SKM-1 (cell line): ENCODE data around the gene CARHSP1.
"Not testable (repeated sequence)": the region's sequence is repeated elsewhere in the genome, so short reads cannot be mapped to it uniquely, and the experiment has no call there.

Experiments
- DNase-seq: peaks from one replicate; lab custom pipeline; 2025; ENCODE audit not compliant: unreplicated experiment; lab: John Stamatoyannopoulos, UW

The CARHSP1 gene

GRCh38 chr16:8836797-8837196 lies 32.0 kb downstream of the CARHSP1 start:
- DNase-seq = not testable (repeated sequence)

- no peak for DNase-seq
Measured at GRCh38 chr16:8832717-8833105, 36.1 kb downstream of the CARHSP1 start.

- no peak for DNase-seq
Measured at GRCh38 chr16:8831871-8832716, 36.7 kb downstream of the CARHSP1 start.

GRCh38 chr16:8831450-8831849 lies 37.4 kb downstream of the CARHSP1 start:
- no peak for DNase-seq

- DNase-seq = no peak
Measured at GRCh38 chr16:8828541-8829165, 40.2 kb downstream of the CARHSP1 start.

- no peak for DNase-seq
Measured at GRCh38 chr16:8826278-8826879, 42.4 kb downstream of the CARHSP1 start.

GRCh38 chr16:8822403-8822802 lies 46.4 kb downstream of the CARHSP1 start:
- DNase-seq = no peak

GRCh38 chr16:8819411-8820034 lies 49.3 kb downstream of the CARHSP1 start:
- DNase-seq = no peak

- DNase-seq = no peak
Measured at GRCh38 chr16:8818504-8819270, 50.1 kb downstream of the CARHSP1 start.

GRCh38 chr16:8816967-8817655 lies 51.7 kb downstream of the CARHSP1 start:
- DNase-seq = no peak

- DNase-seq = no peak
Measured at GRCh38 chr16:8814095-8814806, 54.6 kb downstream of the CARHSP1 start.

GRCh38 chr16:8812162-8812843 lies 56.5 kb downstream of the CARHSP1 start:
- DNase-seq = no peak

GRCh38 chr16:8808613-8809353 lies 60.0 kb downstream of the CARHSP1 start:
- DNase-seq = no peak

GRCh38 chr16:8808009-8808408 lies 60.8 kb downstream of the CARHSP1 start:
- no peak for DNase-seq

- DNase-seq = no peak
Measured at GRCh38 chr16:8807189-8807588, 61.6 kb downstream of the CARHSP1 start.

GRCh38 chr16:8806272-8806983 lies 62.4 kb downstream of the CARHSP1 start:
- no peak for DNase-seq

GRCh38 chr16:8804313-8804712 lies 64.5 kb downstream of the CARHSP1 start:
- DNase-seq = no peak

- not testable (repeated sequence) for DNase-seq
Measured at GRCh38 chr16:8803733-8804132, 65.1 kb downstream of the CARHSP1 start.
